Stomach (tissue), 9 donors: ENCODE data around the gene SFRP5. TPM values are rescaled to one million over a fixed set of nuclear protein-coding genes. Genes with fewer than 3 reads are reported as not detected.
A peak's percentile ranks its signal among the peaks of the same experiment; 100 is the strongest.

Experiments
- DNase-seq, 2 donors: peaks; one replicate each; pipeline versions ENCODE4 v3.0.0 to v3.0.0-alpha.2; 2013 to 2019
- H3K27ac ChIP-seq, 5 donors: fragments of 200-600 bp in 4 of 5; sonication (generic) in 4 of 5; one replicate each; pipeline ENCODE4 v1.5.1; 2013 to 2019; ENCODE audit warnings: mild to moderate bottlenecking in 1 of 5, moderate library complexity in 1 of 5
- H3K27me3 ChIP-seq, 3 donors: fragments of 200-600 bp; sonication (generic); one replicate each; pipeline ENCODE4 v1.5.1; 2017 to 2019; ENCODE audit warnings: mixed run types in 1 of 3
- H3K36me3 ChIP-seq, 4 donors: fragments of 200-600 bp; sonication (generic); 1 replicate in 3 of 4; 2 replicates in 1 of 4; pipeline ENCODE4 v1.5.1; 2016 to 2019
- H3K4me1 ChIP-seq, 4 donors: fragments of 200-600 bp; sonication (generic); one replicate each; pipeline ENCODE4 v1.5.1; 2016 to 2019
- H3K4me3 ChIP-seq, 4 donors: fragments of 200-600 bp; sonication (generic) in 3 of 4; one replicate each; pipeline ENCODE4 v1.5.1; 2016 to 2019; ENCODE audit warnings: mild to moderate bottlenecking in 1 of 4
- H3K9me3 ChIP-seq, 4 donors: fragments of 200-600 bp; sonication (generic); one replicate each; pipeline ENCODE4 v1.5.1; 2016 to 2019
- EP300 ChIP-seq: sonication (generic); formaldehyde crosslinking; IDR thresholded peaks from one replicate; pipeline ENCODE4 v1.6.1; 2017; ENCODE audit warnings: antibody characterized with exemption
- POLR2A ChIP-seq, 4 donors: fragments of 450-650 bp; IDR thresholded peaks; one replicate each; pipeline ENCODE4 v1.6.1; 2016; ENCODE audit warnings: antibody characterized with exemption in 4 of 4, control low read depth in 2 of 4, mild to moderate bottlenecking in 1 of 4, moderate library complexity in 1 of 4
- POLR2AphosphoS5 ChIP-seq, 3 donors: sonication (generic); formaldehyde crosslinking; IDR thresholded peaks; one replicate each; pipeline ENCODE4 v1.6.1; 2016; ENCODE audit warnings: antibody characterized with exemption in 3 of 3
- WGBS, 5 donors: extraction: QIAGEN DNeasy Blood & Tissue Kit in 3 of 5; methylation state at CpG; one replicate each; pipeline versions ENCODE4 v1.1.5 to v1.1.7; 2013 to 2018; 5-methylcytosine and 5-hydroxymethylcytosine counted together
- intact Hi-C: fragments of 100-400 bp; cut with DNase I; formaldehyde crosslinking; loops from one replicate; pipeline ENCODE4 v1.15.1; 2023; ENCODE audit warnings: low total_unique reads
- polyA plus RNA-seq, 3 donors: library from polyadenylated mRNA; stranded (reverse); fragments of 200-250 nt; gene quantifications; one replicate each; pipeline ENCODE4 v1.2.3, GENCODE V29; 2013
- total RNA-seq, 5 donors: library from RNA; depleted of rRNA; stranded (reverse); fragments of >200 nt; gene quantifications; one replicate each; pipeline versions ENCODE4 v1.1.0 to v1.2.3, GENCODE V29; 2014 to 2016
- TF ChIP-seq, protein P1 (sequence below), 7 experiments: fragments of 450-650 bp in 4 of 7; fragments of 200-600 bp in 3 of 7; sonication (generic) in 3 of 7; IDR thresholded peaks; one replicate each; pipeline ENCODE4 v1.5.1; 2016 to 2019; ENCODE audit warnings: antibody characterized with exemption in 7 of 7, control low read depth in 2 of 7, mild to moderate bottlenecking in 1 of 7
- donor health status: healthy with polysubstance abuse.
- donor health status: Bipolar disorder and iron deficiency.
- donor health status: healthy.

Gene SFRP5
- total and polyA plus RNA-seq, 8 donors: 0.45 to 8.4 (median 2.1) TPM; not detected in 1

- H3K4me3 ChIP-seq: no peak overlapping the region
Observed at GRCh38 chr10:97785731-97786130, 13.9 kb upstream of the SFRP5 start.

GRCh38 chr10:97785231-97785630 lies 13.4 kb upstream of the SFRP5 start:
- no peak for DNase-seq
- no peaks in the 10 kb centered on the region for H3K9me3 ChIP-seq
- no peak overlapping the region for H3K27ac ChIP-seq
- peaks cover 0 to 19% (median 0%) of the 10 kb centered on the region in 3 donors for H3K27me3 ChIP-seq
- WGBS, 5 donors: 90 to 93% (median 91%) methylated on average over 5 of the region's 5 CpGs
- intact Hi-C loops: no loop called here
- no peak for TF ChIP-seq POLR2AphosphoS5 (IDR thresholded peaks at IDR 0.05)
- no peak for TF ChIP-seq EP300
- TF ChIP-seq, protein P1, sequence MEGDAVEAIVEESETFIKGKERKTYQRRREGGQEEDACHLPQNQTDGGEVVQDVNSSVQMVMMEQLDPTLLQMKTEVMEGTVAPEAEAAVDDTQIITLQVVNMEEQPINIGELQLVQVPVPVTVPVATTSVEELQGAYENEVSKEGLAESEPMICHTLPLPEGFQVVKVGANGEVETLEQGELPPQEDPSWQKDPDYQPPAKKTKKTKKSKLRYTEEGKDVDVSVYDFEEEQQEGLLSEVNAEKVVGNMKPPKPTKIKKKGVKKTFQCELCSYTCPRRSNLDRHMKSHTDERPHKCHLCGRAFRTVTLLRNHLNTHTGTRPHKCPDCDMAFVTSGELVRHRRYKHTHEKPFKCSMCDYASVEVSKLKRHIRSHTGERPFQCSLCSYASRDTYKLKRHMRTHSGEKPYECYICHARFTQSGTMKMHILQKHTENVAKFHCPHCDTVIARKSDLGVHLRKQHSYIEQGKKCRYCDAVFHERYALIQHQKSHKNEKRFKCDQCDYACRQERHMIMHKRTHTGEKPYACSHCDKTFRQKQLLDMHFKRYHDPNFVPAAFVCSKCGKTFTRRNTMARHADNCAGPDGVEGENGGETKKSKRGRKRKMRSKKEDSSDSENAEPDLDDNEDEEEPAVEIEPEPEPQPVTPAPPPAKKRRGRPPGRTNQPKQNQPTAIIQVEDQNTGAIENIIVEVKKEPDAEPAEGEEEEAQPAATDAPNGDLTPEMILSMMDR (IDR thresholded peaks at IDR 0.05): no peak
- no peak for TF ChIP-seq POLR2A (IDR thresholded peaks at IDR 0.05)
- H3K36me3 ChIP-seq: no peaks in the 10 kb centered on the region
- H3K4me3 ChIP-seq: no peak overlapping the region
- H3K4me1 ChIP-seq: peaks cover 8 to 36% (median 26%) of the 10 kb centered on the region in 4 donors

More at GRCh38 chr10:97785731-97786130, 13.9 kb upstream of the SFRP5 start:
- no peak for TF ChIP-seq EP300
- TF ChIP-seq, protein P1 (IDR thresholded peaks at IDR 0.05): no peak
- WGBS, 5 donors: 80 to 92% (median 90%) methylated on average over 9 of the region's 9 CpGs
- peaks cover 3 to 31% (median 23%) of the 10 kb centered on the region in 4 donors for H3K4me1 ChIP-seq
- no peak for DNase-seq
- peaks cover 0 to 24% (median 0%) of the 10 kb centered on the region in 3 donors for H3K27me3 ChIP-seq
- intact Hi-C loops: no loop called here
- H3K36me3 ChIP-seq: no peaks in the 10 kb centered on the region
- H3K9me3 ChIP-seq: no peaks in the 10 kb centered on the region
- H3K27ac ChIP-seq: no peak overlapping the region

DNA sequence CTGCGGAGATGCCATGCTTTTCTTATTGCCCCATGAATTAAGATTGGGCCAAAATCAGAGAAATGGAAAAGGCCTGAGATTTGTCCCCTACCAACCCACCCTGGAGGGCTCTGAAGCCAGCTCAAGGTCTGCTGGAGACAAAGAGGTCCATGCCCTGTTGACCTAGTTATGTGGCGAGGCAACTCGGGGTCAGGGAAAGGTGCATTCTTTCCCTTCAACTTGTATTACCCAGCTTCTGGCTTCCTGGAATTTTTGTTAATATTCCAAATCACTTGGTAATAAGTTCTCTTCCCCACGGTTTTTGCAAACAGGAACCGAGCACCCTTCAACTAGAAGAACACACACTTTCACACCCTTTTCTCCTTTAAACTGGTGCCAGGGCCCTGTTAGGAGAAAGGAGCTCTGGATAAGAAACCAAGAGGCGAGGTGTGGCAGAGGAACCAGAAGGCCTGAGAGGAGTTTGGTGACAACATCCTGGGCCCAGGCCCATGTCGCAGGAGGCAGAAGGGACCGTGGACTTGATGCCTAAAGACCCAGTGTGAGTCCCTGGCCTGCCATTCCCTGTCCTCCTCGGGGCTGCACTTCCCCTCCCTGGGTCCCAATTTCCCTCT lies 12.5 kb upstream of the SFRP5 start:
- DNase-seq: no peak
- WGBS, 5 donors: 40 to 65% (median 50%) methylated on average over 9 of the region's 9 CpGs
- H3K4me3 ChIP-seq: no peak overlapping the region
- intact Hi-C loops: no loop called here
- peaks cover 0 to 10% (median 0%) of the 10 kb centered on the region in 3 donors for H3K27me3 ChIP-seq
- no peak overlapping the region for H3K27ac ChIP-seq
- no peaks in the 10 kb centered on the region for H3K36me3 ChIP-seq
- H3K9me3 ChIP-seq: no peaks in the 10 kb centered on the region
- TF ChIP-seq, protein P1 (IDR thresholded peaks at IDR 0.05): no peak
- no peak for TF ChIP-seq POLR2A (IDR thresholded peaks at IDR 0.05)
- no peak for TF ChIP-seq POLR2AphosphoS5 (IDR thresholded peaks at IDR 0.05)
- peaks cover 8 to 33% (median 23%) of the 10 kb centered on the region in 4 donors for H3K4me1 ChIP-seq

- Histone ChIP-seq H3K4me1 (peaks cover 8 to 25% (median 16%) of the 10 kb centered on the region in 4 donors), H3K9me3 (no peaks in the 10 kb centered on the region), H3K27me3 (no peaks in the 10 kb centered on the region), H3K36me3 (no peaks in the 10 kb centered on the region), H3K27ac (no peak overlapping the region), H3K4me3 (no peak overlapping the region)
- intact Hi-C loops: no loop called here
- TF ChIP-seq POLR2A (IDR thresholded peaks at IDR 0.05) (no peak), POLR2AphosphoS5 (IDR thresholded peaks at IDR 0.05) (no peak), EP300 (no peak)
- TF ChIP-seq, protein P1 (IDR thresholded peaks at IDR 0.05): no peak
- DNase-seq: peak in 1 of 2 donors; percentile 39
- 54 to 69% (median 61%) methylated on average over 11 of the region's 11 CpGs for WGBS, 5 donors
Observed at GRCh38 chr10:97782455-97783228, 10.8 kb upstream of the SFRP5 start.
